Activated CD8-positive, alpha-beta memory T cell treated with anti-CD3 and anti-CD28 coated beads for 36 hours (primary cell): ENCODE measurements around the gene KLK10. TPM values are rescaled to one million over a fixed set of nuclear protein-coding genes. Genes with fewer than 3 reads are reported as not detected.
"Not testable (repeated sequence)": the region's sequence is repeated elsewhere in the genome, so short reads cannot be mapped to it uniquely, and the experiment has no call there.

Experiments
- CTCF ChIA-PET: fragments of 350-600 bp; sonication (Branson Sonifier 250); formaldehyde crosslinking; loops from one replicate; lab custom pipeline; 2021; ENCODE audit warnings: antibody characterized with exemption; lab: Charles Lee
- POLR2A ChIA-PET: fragments of 350-600 bp; sonication (Branson Sonifier 250); formaldehyde crosslinking; loops from one replicate; lab custom pipeline; 2021; ENCODE audit warnings: antibody characterized with exemption; lab: Charles Lee
- total RNA-seq, 2 experiments: library from RNA; stranded (reverse); gene quantifications; one replicate each; pipeline ENCODE4 v1.2.3, GENCODE V29; 2021

KLK10 gene
- total RNA-seq, 2 experiments from 2014 or later = not detected

DNA sequence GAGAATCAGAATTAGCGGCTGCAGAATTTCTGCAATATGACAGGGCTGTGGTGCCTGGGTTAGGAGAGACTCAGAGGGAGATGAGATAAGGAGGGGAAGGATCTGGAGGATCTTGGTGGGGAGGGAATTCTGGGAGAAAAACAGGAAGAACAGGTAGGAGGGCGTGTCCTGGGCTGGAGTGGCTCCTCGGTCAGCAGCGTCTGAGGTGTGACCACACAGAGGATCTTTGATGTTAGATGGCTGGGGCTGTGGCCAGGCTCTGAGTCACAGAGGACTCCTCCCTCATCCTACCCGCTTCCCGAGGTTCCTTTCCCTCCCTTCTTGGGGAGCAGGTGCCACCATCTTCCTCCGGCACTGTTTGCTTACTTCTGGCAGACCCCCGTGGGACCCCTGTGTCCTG lies 43.7 kb downstream of the KLK10 start:
- POLR2A ChIA-PET = no interaction called here
- CTCF ChIA-PET = no interaction called here

DNA sequence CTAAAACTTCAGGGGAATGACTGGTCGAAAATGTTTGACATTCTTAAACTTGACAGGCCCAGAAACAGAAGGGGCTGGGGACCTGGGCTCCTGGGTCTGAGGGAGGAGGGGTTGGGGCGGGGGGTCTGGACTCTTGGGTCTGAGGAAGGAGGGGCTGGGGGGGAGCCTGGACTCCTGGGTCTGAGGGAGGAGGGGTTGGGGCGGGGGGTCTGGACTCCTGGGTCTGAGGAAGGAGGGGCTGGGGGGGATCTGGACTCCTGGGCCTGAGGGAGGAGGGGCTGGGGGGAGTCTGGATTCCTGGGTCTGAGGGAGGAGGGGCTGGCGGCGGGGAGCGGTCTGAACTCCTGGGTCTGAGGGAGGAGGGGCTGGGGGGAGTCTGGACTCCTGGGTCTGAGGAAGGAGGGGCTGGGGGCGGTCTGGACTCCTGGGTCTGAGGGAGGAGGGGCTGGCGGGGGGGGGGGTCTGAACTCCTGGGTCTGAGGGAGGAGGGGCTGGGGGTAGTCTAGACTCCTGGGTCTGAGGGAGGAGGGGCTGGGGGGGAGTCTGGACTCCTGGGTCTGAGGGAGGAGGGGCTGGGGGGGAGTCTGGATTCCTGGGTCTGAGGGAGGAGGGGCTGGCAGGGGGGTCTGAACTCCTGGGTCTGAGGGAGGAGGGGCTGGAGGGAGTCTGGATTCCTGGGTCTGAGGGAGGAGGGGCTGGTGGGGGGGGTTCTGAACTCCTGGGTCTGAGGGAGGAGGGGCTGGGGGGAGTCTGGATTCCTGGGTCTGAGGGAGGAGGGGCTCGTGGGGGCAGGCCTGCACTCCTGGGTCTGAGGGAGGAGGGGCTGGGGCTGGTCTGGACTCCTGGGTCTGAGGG lies 44.6 kb downstream of the KLK10 start:
- ChIA-PET POLR2A (no interaction called here), CTCF (no interaction called here)

DNA sequence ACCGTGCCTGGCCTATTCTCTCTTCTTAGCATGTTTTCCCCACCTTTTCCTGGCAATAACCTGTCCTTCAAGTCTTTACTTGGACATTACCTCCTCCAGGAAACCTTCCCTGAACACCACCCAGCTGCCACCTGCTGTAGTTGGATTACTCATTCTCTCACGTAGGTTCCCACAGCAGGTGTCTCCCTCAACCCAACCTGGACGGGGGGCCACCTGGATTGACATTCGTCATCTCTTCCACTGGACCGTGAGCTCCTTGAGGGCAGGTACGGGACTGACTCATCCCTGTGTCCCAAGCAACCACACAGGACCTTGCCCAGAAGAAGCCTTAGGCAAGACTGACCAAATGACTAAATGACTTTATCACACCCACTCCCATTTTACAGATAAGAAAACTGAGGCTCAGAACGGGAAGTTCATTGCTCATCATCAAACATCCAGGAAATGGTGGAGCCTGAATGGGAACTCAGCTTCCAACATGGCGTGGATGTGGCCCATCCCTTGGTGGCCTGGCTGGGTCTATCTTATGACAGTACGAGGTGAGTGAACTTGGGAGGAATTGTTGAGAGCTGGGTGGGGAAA lies 46.6 kb downstream of the KLK10 start:
- CTCF ChIA-PET = interaction anchor here (1.0 kb wide), 1 partner anchor 20 kb away, joined by 4 read pairs; no protein-coding TSS in a partner anchor
- POLR2A ChIA-PET = no interaction called here

DNA sequence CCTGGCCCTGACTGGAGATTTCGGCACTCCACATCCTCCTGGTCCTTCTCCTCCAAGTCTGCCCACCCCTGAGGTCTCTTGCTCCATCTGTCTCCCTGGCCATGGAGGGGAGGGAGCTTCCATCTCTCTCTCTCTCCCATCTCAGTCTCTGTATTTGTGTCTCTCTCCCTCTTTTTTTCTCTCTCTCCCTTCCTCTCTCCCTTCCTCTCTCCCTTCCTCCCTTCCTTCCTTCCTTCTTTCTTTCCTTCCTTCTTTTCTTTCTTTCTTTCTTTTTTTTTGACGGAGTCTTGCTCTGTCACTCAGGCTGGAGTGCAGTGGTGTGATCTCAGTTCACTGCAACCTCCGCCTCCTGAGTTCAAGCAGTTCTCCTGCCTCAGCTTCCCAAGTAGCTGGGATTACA lies 49.7 kb downstream of the KLK10 start:
- CTCF ChIA-PET, POLR2A ChIA-PET: not testable (repeated sequence)

DNA sequence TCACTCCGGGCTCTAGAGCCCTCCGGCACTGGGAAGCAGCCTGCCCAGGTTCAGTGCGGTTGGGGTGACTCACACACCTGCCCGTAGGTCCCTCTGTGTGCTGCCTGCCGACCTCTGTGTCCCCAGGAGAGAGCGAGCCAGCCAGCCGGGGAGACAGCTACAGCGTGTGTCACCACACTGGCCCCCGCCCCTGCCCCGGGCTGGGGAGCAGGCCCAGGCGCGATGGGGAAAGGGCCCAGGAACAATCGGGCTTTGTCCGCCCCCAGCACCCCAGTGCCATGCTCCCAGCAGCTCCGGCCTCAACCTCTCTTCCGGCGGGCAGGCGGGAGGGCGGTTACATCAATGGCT lies 50.1 kb downstream of the KLK10 start, which contains the start of gene KLK6:
TSS of gene KLK6 (minus strand) at position 179 of the 348 bp plus-strand sequence. CDS start 1,487 bp downstream, outside the sequence.
- CTCF ChIA-PET = no interaction called here
- POLR2A ChIA-PET = no interaction called here

DNA sequence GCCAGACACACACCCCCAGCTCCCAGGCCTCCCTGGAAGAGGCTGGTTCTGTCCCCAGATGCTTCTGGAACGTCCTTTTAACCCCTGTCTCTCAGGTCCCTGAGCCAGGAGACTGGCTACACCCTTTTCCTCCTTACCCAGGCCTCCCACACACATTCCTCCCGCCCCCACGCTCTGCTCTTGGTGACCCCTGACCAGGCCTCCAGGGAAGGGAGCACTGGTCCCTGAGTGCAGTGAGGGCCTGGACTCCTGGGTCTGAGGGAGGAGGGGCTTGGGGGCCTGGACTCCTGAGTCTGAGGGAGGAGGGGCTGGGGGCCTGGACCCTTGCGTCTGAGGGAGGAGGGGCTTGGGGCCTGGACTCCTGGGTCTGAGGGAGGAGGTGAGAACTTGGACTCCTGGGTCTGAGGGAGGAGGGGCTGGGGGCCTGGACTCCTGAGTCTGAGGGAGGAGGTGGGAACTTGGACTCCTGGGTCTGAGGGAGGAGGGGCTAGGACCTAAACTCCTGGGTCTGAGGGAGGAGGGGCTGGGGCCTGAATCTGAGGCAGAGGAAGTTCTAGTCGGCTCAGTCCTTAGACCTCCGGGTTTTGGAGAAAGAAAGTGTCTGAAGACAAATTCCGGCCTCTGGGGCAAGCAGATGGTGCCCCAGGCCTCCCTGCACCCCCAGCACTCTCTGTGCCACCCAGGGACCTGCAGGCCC lies 50.6 kb downstream of the KLK10 start:
- ChIA-PET POLR2A (no interaction called here), CTCF (no interaction called here)

DNA sequence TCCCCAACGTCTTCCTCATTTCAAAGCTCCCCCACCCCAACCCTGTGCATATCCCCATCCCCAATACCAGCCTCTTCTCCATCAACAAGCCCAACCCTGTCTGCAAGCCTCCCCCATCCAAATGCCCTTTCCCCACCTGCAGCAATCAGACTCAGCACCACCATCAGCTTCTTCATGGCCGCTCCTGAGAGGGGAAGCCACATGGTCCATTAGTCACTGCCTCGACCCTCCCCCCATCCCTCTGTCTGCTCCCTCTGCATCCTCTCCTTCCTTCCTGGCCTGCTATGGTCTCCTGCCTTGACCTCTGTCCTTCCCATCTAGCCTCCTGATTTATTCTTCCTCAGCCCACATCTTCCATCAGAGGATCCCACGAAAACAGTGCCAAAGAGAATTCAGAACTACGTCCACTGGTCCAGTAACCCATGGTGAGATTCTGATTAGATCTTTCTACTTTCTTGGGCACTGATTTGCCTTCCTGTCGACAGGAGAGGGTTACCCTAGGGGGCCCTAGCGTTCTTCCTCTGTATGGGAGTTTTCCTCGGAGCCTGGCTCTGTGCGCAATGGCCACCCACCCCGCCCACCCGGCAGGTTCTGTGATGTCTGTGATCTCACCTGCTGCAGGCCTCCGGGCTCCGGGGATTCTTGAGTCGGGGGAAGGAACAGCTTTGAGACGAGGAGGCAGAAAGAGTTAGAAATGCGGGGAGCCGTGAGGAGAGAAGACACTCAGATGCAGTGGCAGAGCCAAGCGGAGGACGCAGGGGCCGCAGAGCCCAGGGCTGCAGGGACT lies 51.4 kb downstream of the KLK10 start:
- CTCF ChIA-PET = no interaction called here

DNA sequence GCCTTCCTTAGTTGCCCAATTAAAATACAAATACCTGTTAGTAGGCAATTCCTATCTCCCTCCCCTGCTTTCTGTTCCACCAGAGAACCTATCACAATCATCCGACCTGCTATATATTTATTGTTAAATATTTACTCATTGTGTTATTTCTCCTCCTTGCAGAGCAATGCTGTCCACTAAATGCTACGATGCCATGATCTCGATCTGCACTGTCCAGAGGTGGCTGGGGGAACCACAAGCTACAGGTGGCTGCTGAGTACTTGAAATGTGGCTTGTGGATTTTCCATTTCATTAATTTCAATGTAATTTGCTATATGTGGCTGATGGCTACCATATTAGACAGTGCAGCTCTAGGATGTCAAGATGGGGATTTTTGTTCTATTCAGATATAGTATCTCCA lies 55.2 kb downstream of the KLK10 start:
- POLR2A ChIA-PET = no interaction called here
- CTCF ChIA-PET = no interaction called here

More for the DNA sequence above, 51.4 kb downstream of the KLK10 start:
- POLR2A ChIA-PET = no interaction called here

DNA sequence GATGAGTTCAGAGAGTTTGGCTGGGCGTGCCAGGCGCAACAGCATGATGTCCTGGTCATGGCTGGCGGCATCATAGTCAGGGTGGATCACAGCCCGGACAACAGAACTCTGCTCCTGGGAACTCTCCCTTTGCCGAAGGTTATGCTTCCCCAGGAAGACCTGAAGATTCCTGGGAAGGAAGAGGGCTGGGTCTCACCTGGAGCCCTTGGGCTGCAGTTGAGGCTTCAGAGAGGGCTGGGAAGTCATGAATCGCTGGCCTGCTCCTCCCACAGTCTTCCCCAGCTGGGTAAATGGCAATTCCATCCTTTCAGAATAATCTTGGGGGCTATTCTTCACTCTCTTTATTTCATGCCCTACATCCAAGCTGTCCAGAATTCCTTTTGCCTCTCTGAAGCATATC lies 56.1 kb downstream of the KLK10 start:
- CTCF ChIA-PET = no interaction called here
- POLR2A ChIA-PET = no interaction called here

Other genes with a start within 250 kb of the KLK10 start
- gene GPR32, start 249.2 kb downstream of the KLK10 start, total RNA-seq = not detected
- gene ACP4, start 229.3 kb downstream of the KLK10 start, total RNA-seq = not detected
- under 1 TPM in 1 of 2 experiments, not detected in 1; 0.29 TPM for gene KLK1, start 195.9 kb downstream of the KLK10 start, total RNA-seq
- gene KLK15, start 186.1 kb downstream of the KLK10 start, total RNA-seq = not detected
- not detected for gene KLK3, start 164.8 kb downstream of the KLK10 start, total RNA-seq
- gene KLK2, start 146.3 kb downstream of the KLK10 start, total RNA-seq = not detected
- not detected for gene KLK4, start 108.3 kb downstream of the KLK10 start, total RNA-seq
- not detected for gene KLK5, start 66.7 kb downstream of the KLK10 start, total RNA-seq
- not detected for gene KLK6, start 50.1 kb downstream of the KLK10 start, total RNA-seq
- gene KLK7, start 35.8 kb downstream of the KLK10 start, total RNA-seq = not detected
- gene KLK8, start 18.1 kb downstream of the KLK10 start, total RNA-seq = not detected
- gene KLK11, start 6.9 kb upstream of the KLK10 start, total RNA-seq = not detected
- not detected for gene KLK12, start 15.3 kb upstream of the KLK10 start, total RNA-seq
- not detected for gene KLK13, start 45.4 kb upstream of the KLK10 start, total RNA-seq
- gene KLK14, start 63.2 kb upstream of the KLK10 start, total RNA-seq = under 1 TPM; 0.21 to 0.57 TPM
- 10 to 100 TPM; 11.5 to 12.1 TPM for gene CTU1, start 88.7 kb upstream of the KLK10 start, total RNA-seq
- under 1 TPM; 0.29 to 0.48 TPM for gene SIGLEC9, start 105.2 kb upstream of the KLK10 start, total RNA-seq
- not detected for gene SIGLEC7, start 122.6 kb upstream of the KLK10 start, total RNA-seq
- under 1 TPM in 1 of 2 experiments, not detected in 1; 0.13 TPM for gene CD33, start 205.4 kb upstream of the KLK10 start, total RNA-seq
- gene SIGLECL1, start 231.4 kb upstream of the KLK10 start, total RNA-seq = not detected